Breast epithelium (tissue), 4 donors: ENCODE measurements around the gene TMEM201. TPM values are rescaled to one million over a fixed set of nuclear protein-coding genes. Genes with fewer than 3 reads are reported as not detected.

ENCODE experiments used
- DNase-seq, 2 donors: peaks; one replicate each; pipeline ENCODE4 v3.0.0-alpha.2; 2019; ENCODE audit warnings: low spot score in 2 of 2
- H3K27ac ChIP-seq, 2 donors: fragments of 200-600 bp; sonication (generic) in 1 of 2; one replicate each; pipeline ENCODE4 v1.5.1; 2016 to 2019; ENCODE audit warnings: mild to moderate bottlenecking in 1 of 2
- H3K27me3 ChIP-seq, 2 donors: fragments of 200-600 bp; sonication (generic) in 1 of 2; one replicate each; pipeline versions ENCODE4 v1.5.1 to v1.6.0; 2017 to 2019; ENCODE audit warnings: control low read depth in 1 of 2, mild to moderate bottlenecking in 1 of 2
- H3K36me3 ChIP-seq: fragments of 200-600 bp; one replicate; pipeline ENCODE4 v1.5.1; 2019
- H3K4me1 ChIP-seq, 2 donors: fragments of 200-600 bp; sonication (generic); one replicate each; pipeline ENCODE4 v1.5.1; 2016 to 2019; ENCODE audit warnings: control low read depth in 1 of 2
- H3K4me3 ChIP-seq, 3 donors: fragments of 200-600 bp; sonication (generic); 1 replicate in 2 of 3; 2 replicates in 1 of 3; pipeline ENCODE4 v1.5.1; 2016 to 2019; ENCODE audit warnings: mild to moderate bottlenecking in 3 of 3, moderate library complexity in 2 of 3
- H3K9me3 ChIP-seq, 2 donors: fragments of 200-600 bp; sonication (generic) in 1 of 2; one replicate each; pipeline ENCODE4 v1.5.1; 2016 to 2019; ENCODE audit warnings: control low read depth in 1 of 2
- POLR2A ChIP-seq: fragments of 450-650 bp; IDR thresholded peaks from one replicate; pipeline ENCODE4 v1.6.1; 2016; ENCODE audit warnings: antibody characterized with exemption, mild to moderate bottlenecking, moderate library complexity
- POLR2AphosphoS5 ChIP-seq, 3 donors: sonication (generic); formaldehyde crosslinking; IDR thresholded peaks; one replicate each; pipeline ENCODE4 v1.6.1; 2017; ENCODE audit warnings: antibody characterized with exemption in 3 of 3
- intact Hi-C: fragments of 100-400 bp; cut with DNase I; formaldehyde crosslinking; loops from one replicate; pipeline ENCODE4 v1.15.1; 2023; ENCODE audit warnings: low total_unique reads
- total RNA-seq, 3 donors: library from RNA; depleted of rRNA; stranded (reverse); fragments of >200 nt; gene quantifications; one replicate each; pipeline ENCODE4 v1.1.0, GENCODE V29; 2016
- TF ChIP-seq, protein P1 (sequence below), 3 donors: fragments of 450-650 bp; IDR thresholded peaks; one replicate each; pipeline ENCODE4 v1.5.1; 2016 to 2017; ENCODE audit warnings: antibody characterized with exemption in 3 of 3, mild to moderate bottlenecking in 3 of 3, moderate library complexity in 3 of 3

Gene TMEM201
- total RNA-seq, 3 donors from 2014 or later = 5.0 to 6.2 (median 5.0) TPM

- TF ChIP-seq POLR2A (no peak), POLR2AphosphoS5 (IDR thresholded peaks at IDR 0.05) (no peak)
- TF ChIP-seq, protein P1, sequence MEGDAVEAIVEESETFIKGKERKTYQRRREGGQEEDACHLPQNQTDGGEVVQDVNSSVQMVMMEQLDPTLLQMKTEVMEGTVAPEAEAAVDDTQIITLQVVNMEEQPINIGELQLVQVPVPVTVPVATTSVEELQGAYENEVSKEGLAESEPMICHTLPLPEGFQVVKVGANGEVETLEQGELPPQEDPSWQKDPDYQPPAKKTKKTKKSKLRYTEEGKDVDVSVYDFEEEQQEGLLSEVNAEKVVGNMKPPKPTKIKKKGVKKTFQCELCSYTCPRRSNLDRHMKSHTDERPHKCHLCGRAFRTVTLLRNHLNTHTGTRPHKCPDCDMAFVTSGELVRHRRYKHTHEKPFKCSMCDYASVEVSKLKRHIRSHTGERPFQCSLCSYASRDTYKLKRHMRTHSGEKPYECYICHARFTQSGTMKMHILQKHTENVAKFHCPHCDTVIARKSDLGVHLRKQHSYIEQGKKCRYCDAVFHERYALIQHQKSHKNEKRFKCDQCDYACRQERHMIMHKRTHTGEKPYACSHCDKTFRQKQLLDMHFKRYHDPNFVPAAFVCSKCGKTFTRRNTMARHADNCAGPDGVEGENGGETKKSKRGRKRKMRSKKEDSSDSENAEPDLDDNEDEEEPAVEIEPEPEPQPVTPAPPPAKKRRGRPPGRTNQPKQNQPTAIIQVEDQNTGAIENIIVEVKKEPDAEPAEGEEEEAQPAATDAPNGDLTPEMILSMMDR (IDR thresholded peaks at IDR 0.05) = no peak
- Histone ChIP-seq H3K9me3 (no peaks in the 10 kb centered on the region), H3K27ac (no peak overlapping the region), H3K4me1 (no peaks in the 10 kb centered on the region), H3K27me3 (no peaks in the 10 kb centered on the region), H3K36me3 (no peaks in the 10 kb centered on the region), H3K4me3 (no peak overlapping the region)
- no peak for DNase-seq
- intact Hi-C loops = no loop called here
Measured at GRCh38 chr1:9663257-9663656, 74.5 kb downstream of the TMEM201 start.

Other genes starting within 250 kb of the TMEM201 start
- 10 to 100 TPM in 2 of 3 donors, 1 to 10 TPM in 1; 8.8 to 17.6 (median 10.7) TPM for gene SLC25A33, start 49.4 kb upstream of the TMEM201 start, total RNA-seq
- 10 to 100 TPM in 2 of 3 donors, 1 to 10 TPM in 1; 8.2 to 12.1 (median 11.9) TPM for gene PIK3CD, start 62.8 kb downstream of the TMEM201 start, total RNA-seq
- gene CLSTN1, start 235.1 kb downstream of the TMEM201 start, total RNA-seq = 10 to 100 TPM; 25.4 to 47.5 (median 42.3) TPM